Gastrocnemius medialis (tissue), 4 donors: ENCODE data around the gene ARHGEF6.
"Not testable (repeated sequence)": the region's sequence is repeated elsewhere in the genome, so short reads cannot be mapped to it uniquely, and the experiment has no call there.

Experiments used
- CTCF ChIP-seq, 5 experiments: fragments of 450-650 bp in 3 of 5; fragments of 200-600 bp in 2 of 5; sonication (generic) in 2 of 5; IDR thresholded peaks in 4 of 5; conservative IDR thresholded peaks in 1 of 5; 1 replicate in 4 of 5; 2 replicates in 1 of 5; pipeline ENCODE4 v1.5.1; 2016 to 2019; ENCODE audit warnings: antibody characterized with exemption in 5 of 5, mild to moderate bottlenecking in 3 of 5, moderate library complexity in 3 of 5
- POLR2A ChIP-seq, 2 donors: fragments of 450-650 bp; IDR thresholded peaks; one replicate each; pipeline ENCODE4 v1.6.1; 2017; ENCODE audit warnings: antibody characterized with exemption in 2 of 2, mild to moderate bottlenecking in 2 of 2, moderate library complexity in 2 of 2

GRCh38 chrX:136819756-136820155 is 39.0 kb upstream of the ARHGEF6 start:
- TF ChIP-seq POLR2A (IDR thresholded peaks at IDR 0.05); CTCF (IDR thresholded peaks at IDR 0.05 in 4 of 5, conservative IDR thresholded peaks at IDR 0.05 in 1 of 5): not testable (repeated sequence)
